GM21381 (cell line): ENCODE results near the gene PAEP.

ENCODE experiments used
- ATAC-seq: cut with Tn5 transposase; IDR thresholded peaks from one replicate; pipeline ENCODE4 v1.9.1; 2021; ENCODE audit warnings: mild to moderate bottlenecking, moderate library complexity; ENCODE audit not compliant: unreplicated experiment

PAEP gene

GRCh38 chr9:135591506-135592330, 30.2 kb downstream of the PAEP start:
- ATAC-seq, result no peak

- ATAC-seq, result no peak
Measured at GRCh38 chr9:135592331-135592590, 30.7 kb downstream of the PAEP start.

- no peak for ATAC-seq
Measured at GRCh38 chr9:135592625-135593024, 31.1 kb downstream of the PAEP start.

- ATAC-seq, result no peak
Measured at GRCh38 chr9:135596211-135596610, 34.7 kb downstream of the PAEP start.

- ATAC-seq, result no peak
Measured at GRCh38 chr9:135600296-135600817, 38.8 kb downstream of the PAEP start.

- no peak for ATAC-seq
Measured at GRCh38 chr9:135601988-135602387, 40.4 kb downstream of the PAEP start.

GRCh38 chr9:135602789-135603481, 41.4 kb downstream of the PAEP start:
- ATAC-seq, result no peak

GRCh38 chr9:135604437-135605237, 43.1 kb downstream of the PAEP start:
- no peak for ATAC-seq

GRCh38 chr9:135605238-135605781, 43.8 kb downstream of the PAEP start:
- no peak for ATAC-seq

- no peak for ATAC-seq
Measured at GRCh38 chr9:135606885-135607259, 45.3 kb downstream of the PAEP start.

- ATAC-seq, result no peak
Measured at GRCh38 chr9:135607401-135608293, 46.1 kb downstream of the PAEP start.

GRCh38 chr9:135608294-135608998, 46.9 kb downstream of the PAEP start:
- no peak for ATAC-seq

GRCh38 chr9:135608999-135609317, 47.4 kb downstream of the PAEP start:
- ATAC-seq, result no peak

- no peak for ATAC-seq
Measured at GRCh38 chr9:135609366-135609955, 47.9 kb downstream of the PAEP start.

GRCh38 chr9:135610290-135611141, 49.0 kb downstream of the PAEP start:
- ATAC-seq, result no peak

GRCh38 chr9:135611142-135611874, 49.8 kb downstream of the PAEP start:
- ATAC-seq, result no peak

- ATAC-seq, result no peak
Measured at GRCh38 chr9:135611875-135612209, 50.3 kb downstream of the PAEP start.

GRCh38 chr9:135612437-135612836, 50.9 kb downstream of the PAEP start:
- no peak for ATAC-seq
